GM12801 (cell line): Measurements from ENCODE around the gene EOLA1.
"Not testable (repeated sequence)": the region's sequence is repeated elsewhere in the genome, so short reads cannot be mapped to it uniquely, and the experiment has no call there.

ENCODE experiments used
- CTCF ChIP-seq: IDR thresholded peaks from one replicate; pipeline ENCODE4 v1.5.1; 2011; ENCODE audit warnings: control low read depth; ENCODE audit not compliant: insufficient read length; ENCODE audit errors: extremely low read depth

The EOLA1 gene

GRCh38 chrX:149570668-149571067 is 29.9 kb downstream of the EOLA1 start:
- no peak for TF ChIP-seq CTCF

GRCh38 chrX:149571770-149572169 is 31.0 kb downstream of the EOLA1 start:
- TF ChIP-seq CTCF = no peak

- no peak for TF ChIP-seq CTCF
Measured at GRCh38 chrX:149572743-149573142, 31.9 kb downstream of the EOLA1 start.

GRCh38 chrX:149587359-149587758 is 46.5 kb downstream of the EOLA1 start, which contains the start of gene MAGEA9B:
MAGEA9B (minus strand) TSS chrX:149587459; CDS start chrX:149583179, 4,280 bp downstream.
- TF ChIP-seq CTCF = not testable (repeated sequence)

GRCh38 chrX:149595214-149595613 is 54.4 kb downstream of the EOLA1 start, which contains the start of gene HSFX2:
HSFX2 (minus strand) TSS chrX:149595314; CDS start chrX:149594700, 614 bp downstream.
- not testable (repeated sequence) for TF ChIP-seq CTCF
